Measurements from ENCODE around the gene ABCG2. TPM values are rescaled to one million over a fixed set of nuclear protein-coding genes. Genes with fewer than 3 reads are reported as not detected.

ABCG2 gene
- 1 to 10 TPM in 8 of 9 donors, under 1 TPM in 1; 0.68 to 8.0 (median 3.7) TPM for total RNA-seq
- polyA plus RNA-seq, result under 1 TPM; 0.27 to 0.33 TPM
- long read RNA-seq, donor 1, partial matches to known transcripts, result 0 of 1 reads
- long read RNA-seq, donor 1, other reads (novel, unspliced or antisense), result 1 of 1 reads
- long read RNA-seq, donor 2, full-length matches to known transcripts, result 2 of 27 reads
- long read RNA-seq, donor 2, partial matches to known transcripts, result 2 of 27 reads
- long read RNA-seq, donor 2, other reads (novel, unspliced or antisense), result 23 of 27 reads
- long read RNA-seq, donor 3, result 0 reads

DNA sequence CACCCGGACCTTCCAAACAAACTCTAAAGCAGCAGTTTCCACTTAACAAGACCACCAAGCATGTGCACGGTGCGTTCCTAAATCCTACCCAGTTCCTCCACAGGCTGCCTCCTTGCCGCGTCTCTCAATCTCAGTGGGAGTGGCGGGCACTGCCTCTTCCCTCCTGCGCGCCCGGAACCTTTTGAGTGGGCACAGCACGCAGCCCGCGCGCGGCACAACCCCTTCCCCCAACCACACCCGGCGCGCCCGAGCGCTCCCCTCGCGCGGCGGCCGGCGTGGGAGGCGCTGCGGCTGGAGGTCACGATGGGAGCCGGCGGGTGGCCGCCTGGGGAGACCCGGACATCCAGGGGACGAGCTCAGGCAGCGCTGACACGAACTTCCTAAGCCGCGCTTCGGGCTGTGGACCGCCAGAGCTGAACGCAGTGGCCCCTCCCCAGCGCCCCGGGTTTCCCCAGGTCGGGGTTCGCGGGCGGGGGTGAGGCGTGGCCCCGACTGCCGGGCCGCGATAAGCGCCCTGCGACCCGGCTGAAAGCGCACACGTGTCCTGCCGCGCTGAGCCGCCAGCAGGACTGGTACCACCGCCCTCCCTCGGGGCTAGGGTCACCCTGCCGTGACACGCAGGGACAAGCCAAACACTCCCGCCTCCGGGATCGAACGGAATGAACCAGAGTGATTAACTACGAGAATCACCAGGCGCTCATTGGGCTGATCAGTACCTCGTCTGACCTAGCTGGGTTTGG, at the start of gene ABCG2:
TSS of gene ABCG2 (minus strand) at position 151 of the 740 bp plus-strand sequence. CDS start 18,644 bp downstream, outside the sequence.
- peak; percentile 11 to 61 (median 31) for DNase-seq
- H3K36me3 ChIP-seq, result no peaks in the 10 kb centered on the region
- H3K9me3 ChIP-seq, result no peaks in the 10 kb centered on the region
- H3K4me1 ChIP-seq, result peaks cover 0 to 14% (median 0%) of the 10 kb centered on the region in 12 donors
- WGBS, 4 donors, result 0 to 1% (median 1%) methylated on average over 39 to 70 of the region's 70 CpGs
- peak within 1 kb of the TSS in 1 of 12 donors; percentile 25 for H3K27ac ChIP-seq
- intact Hi-C loops (cut with DNase I), result no loop called here
- TF ChIP-seq, protein P1, sequence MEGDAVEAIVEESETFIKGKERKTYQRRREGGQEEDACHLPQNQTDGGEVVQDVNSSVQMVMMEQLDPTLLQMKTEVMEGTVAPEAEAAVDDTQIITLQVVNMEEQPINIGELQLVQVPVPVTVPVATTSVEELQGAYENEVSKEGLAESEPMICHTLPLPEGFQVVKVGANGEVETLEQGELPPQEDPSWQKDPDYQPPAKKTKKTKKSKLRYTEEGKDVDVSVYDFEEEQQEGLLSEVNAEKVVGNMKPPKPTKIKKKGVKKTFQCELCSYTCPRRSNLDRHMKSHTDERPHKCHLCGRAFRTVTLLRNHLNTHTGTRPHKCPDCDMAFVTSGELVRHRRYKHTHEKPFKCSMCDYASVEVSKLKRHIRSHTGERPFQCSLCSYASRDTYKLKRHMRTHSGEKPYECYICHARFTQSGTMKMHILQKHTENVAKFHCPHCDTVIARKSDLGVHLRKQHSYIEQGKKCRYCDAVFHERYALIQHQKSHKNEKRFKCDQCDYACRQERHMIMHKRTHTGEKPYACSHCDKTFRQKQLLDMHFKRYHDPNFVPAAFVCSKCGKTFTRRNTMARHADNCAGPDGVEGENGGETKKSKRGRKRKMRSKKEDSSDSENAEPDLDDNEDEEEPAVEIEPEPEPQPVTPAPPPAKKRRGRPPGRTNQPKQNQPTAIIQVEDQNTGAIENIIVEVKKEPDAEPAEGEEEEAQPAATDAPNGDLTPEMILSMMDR (IDR thresholded peaks at IDR 0.05), result no peak
- TF ChIP-seq POLR2A (IDR thresholded peaks at IDR 0.05), result no peak
- ATAC-seq, result peak in 3 of 4 donors; percentile 50 to 84 (median 72)
- peaks cover 0 to 14% (median 0%) of the 10 kb centered on the region in 9 donors for H3K27me3 ChIP-seq
- peak within 1 kb of the TSS; percentile 47 to 74 (median 62) for H3K4me3 ChIP-seq

DNA sequence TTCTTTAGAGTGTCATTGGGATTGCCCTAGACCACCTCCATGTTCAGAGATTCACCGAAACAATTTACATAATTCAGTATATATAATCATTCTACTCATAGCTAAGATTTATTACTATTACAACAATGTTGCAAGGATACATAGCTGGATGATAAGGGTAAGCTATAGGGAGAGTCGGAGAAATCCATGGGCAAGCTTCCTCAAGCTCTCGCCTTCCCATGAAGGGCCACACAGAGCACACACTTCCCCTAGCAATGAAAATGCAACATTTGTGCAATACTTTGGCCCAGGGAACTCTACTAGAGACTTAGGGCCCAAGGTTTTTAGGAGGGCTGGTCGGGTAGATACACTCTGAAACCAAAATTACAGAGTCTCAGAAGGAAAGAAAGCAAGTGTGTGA, 49.7 kb upstream of the ABCG2 start:
- DNase-seq (no peak), ATAC-seq (no peak)
- no peak for TF ChIP-seq POLR2A (IDR thresholded peaks at IDR 0.05)
- TF ChIP-seq, protein P1 (IDR thresholded peaks at IDR 0.05), result no peak
- Histone ChIP-seq H3K27ac (no peak overlapping the region), H3K4me3 (no peak overlapping the region), H3K4me1 (peaks cover 0 to 11% (median 3%) of the 10 kb centered on the region in 12 donors), H3K27me3 (no peaks in the 10 kb centered on the region), H3K9me3 (no peaks in the 10 kb centered on the region), H3K36me3 (no peaks in the 10 kb centered on the region)
- 62 to 86% (median 77%) methylated on average over 4 of the region's 4 CpGs for WGBS, 4 donors
- intact Hi-C loops (cut with DNase I), result no loop called here

DNA sequence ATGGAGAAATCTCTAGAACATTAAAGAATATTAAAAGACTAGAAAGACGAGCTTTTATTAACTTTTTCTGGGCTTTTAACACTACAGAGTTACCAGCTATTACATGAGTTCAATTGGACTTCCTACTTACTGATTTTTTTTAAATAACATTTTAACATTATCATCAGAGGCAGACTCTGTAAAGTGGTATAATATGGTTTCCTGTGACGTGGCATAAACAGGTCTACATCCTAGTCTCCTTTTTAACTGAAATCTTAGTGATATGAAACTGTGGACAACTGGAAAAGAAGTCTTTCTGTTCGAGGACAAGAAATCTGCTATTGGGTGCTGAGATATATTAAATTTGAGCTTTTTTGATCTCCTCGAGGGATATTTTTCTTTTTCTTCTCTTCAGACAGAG, 48.7 kb upstream of the ABCG2 start:
- intact Hi-C loops (cut with DNase I), result no loop called here

More for the DNA sequence above, 48.7 kb upstream of the ABCG2 start:
- no peaks in the 10 kb centered on the region for H3K36me3 ChIP-seq
- no peaks in the 10 kb centered on the region for H3K27me3 ChIP-seq
- H3K4me1 ChIP-seq, result peaks cover 0 to 11% (median 3%) of the 10 kb centered on the region in 12 donors
- no peak overlapping the region for H3K27ac ChIP-seq
- TF ChIP-seq, protein P1 (IDR thresholded peaks at IDR 0.05), result no peak
- no peak for TF ChIP-seq POLR2A (IDR thresholded peaks at IDR 0.05)
- DNase-seq, result no peak
- ATAC-seq, result no peak
- H3K4me3 ChIP-seq, result no peak overlapping the region
- no peaks in the 10 kb centered on the region for H3K9me3 ChIP-seq
- WGBS, 4 donors, result 81 to 93% (median 87%) methylated on average over 4 of the region's 4 CpGs

Measured in heart left ventricle (tissue), 16 donors.